WTC11 (cell line): ENCODE results near the gene HOXA1. TPM values are rescaled to one million over a fixed set of nuclear protein-coding genes. Genes with fewer than 3 reads are reported as not detected.

Experiments
- ATAC-seq: fragments of 200-7000 bp; cut with Tn5 transposase; 2 replicates; pipeline ENCODE4 v1.10.0; 2021; ENCODE audit warnings: mild to moderate bottlenecking, moderate library complexity
- CTCF ChIA-PET: fragments of 300-600 bp; sonication (Branson Sonifier 250); formaldehyde crosslinking; loops from one replicate; lab custom pipeline; 2021; ENCODE audit warnings: antibody characterized with exemption; lab: Charles Lee
- POLR2A ChIA-PET: fragments of 350-600 bp; sonication (Branson Sonifier 250); formaldehyde crosslinking; loops from one replicate; lab custom pipeline; 2021; ENCODE audit warnings: antibody characterized with exemption; lab: Charles Lee
- DNase-seq: peaks from one replicate; pipeline ENCODE4 v3.0.0; 2021; ENCODE audit warnings: low spot score
- H3K27ac Mint-ChIP-seq: 2 replicates; pipeline ENCODE4 v1.8.0; 2021; ENCODE audit warnings: mixed read lengths
- H3K27me3 Mint-ChIP-seq: 2 replicates; pipeline ENCODE4 v1.8.0; 2021; ENCODE audit warnings: low read depth, mild to moderate bottlenecking, moderate library complexity, mixed read lengths
- H3K36me3 Mint-ChIP-seq: 2 replicates; pipeline ENCODE4 v1.8.0; 2021; ENCODE audit warnings: mixed read lengths
- H3K4me1 Mint-ChIP-seq: 2 replicates; pipeline ENCODE4 v1.8.0; 2022; ENCODE audit warnings: mixed read lengths
- H3K4me3 Mint-ChIP-seq: 2 replicates; pipeline ENCODE4 v1.8.0; 2021; ENCODE audit warnings: mild to moderate bottlenecking, moderate library complexity, mixed read lengths
- H3K9me3 Mint-ChIP-seq: 2 replicates; pipeline ENCODE4 v1.8.0; 2021; ENCODE audit warnings: mixed read lengths
- ETV6 ChIP-seq: sonication (generic); formaldehyde crosslinking; IDR thresholded peaks from 2 replicates; pipeline ENCODE4 v1.8.1; 2022; ENCODE audit warnings: mild to moderate bottlenecking, missing genetic modification reagents
- GABPB1 ChIP-seq: sonication (generic); formaldehyde crosslinking; IDR thresholded peaks from 2 replicates; pipeline ENCODE4 v1.8.1; 2023; ENCODE audit warnings: mild to moderate bottlenecking, missing genetic modification reagents
- GRHL2 ChIP-seq: fragments of 250-450 bp; sonication (Bioruptor Pico); IDR thresholded peaks from 2 replicates; pipeline ENCODE4 v1.8.0; 2022; ENCODE audit warnings: mild to moderate bottlenecking, moderate library complexity; ENCODE audit not compliant: insufficient replicate concordance, severe bottlenecking
- IRF2 ChIP-seq: sonication (generic); formaldehyde crosslinking; IDR thresholded peaks from 2 replicates; pipeline ENCODE4 v1.8.0; 2022; ENCODE audit warnings: low read depth, missing genetic modification reagents, borderline replicate concordance
- JAZF1 ChIP-seq: fragments of 250-450 bp; sonication (Bioruptor Pico); IDR thresholded peaks from 2 replicates; pipeline ENCODE4 v1.9.0; 2021; ENCODE audit warnings: moderate library complexity, mild to moderate bottlenecking, inconsistent platforms
- MXD4 ChIP-seq: fragments of 250-450 bp; sonication (Bioruptor Pico); IDR thresholded peaks from 2 replicates; pipeline ENCODE4 v1.8.0; 2021; ENCODE audit warnings: mild to moderate bottlenecking, moderate library complexity, borderline replicate concordance
- OVOL2 ChIP-seq: fragments of 250-450 bp; sonication (Bioruptor Pico); IDR thresholded peaks from 2 replicates; pipeline ENCODE4 v1.9.0; 2021; ENCODE audit warnings: mild to moderate bottlenecking, borderline replicate concordance
- SMAD3 ChIP-seq: sonication (generic); formaldehyde crosslinking; IDR thresholded peaks from 2 replicates; pipeline ENCODE4 v1.8.0; 2022; ENCODE audit warnings: missing genetic modification reagents, mild to moderate bottlenecking, borderline replicate concordance
- ZNF423 ChIP-seq: fragments of 250-450 bp; sonication (Bioruptor Pico); IDR thresholded peaks from 2 replicates; pipeline ENCODE4 v2.1.2; 2022; ENCODE audit warnings: mild to moderate bottlenecking, moderate library complexity
- ZNF671 ChIP-seq: fragments of 250-450 bp; sonication (Bioruptor Pico); IDR thresholded peaks from 2 replicates; pipeline ENCODE4 v1.8.0; 2021; ENCODE audit warnings: mild to moderate bottlenecking
- total RNA-seq: library from RNA; stranded (reverse); gene quantifications from 3 replicates; pipeline ENCODE4 v1.2.3, GENCODE V29; 2021
- TF ChIP-seq, protein P1 (sequence below): sonication (generic); formaldehyde crosslinking; IDR thresholded peaks from 2 replicates; pipeline ENCODE4 v1.8.0; 2022; ENCODE audit warnings: mild to moderate bottlenecking, missing genetic modification reagents
- TF ChIP-seq, protein P2 (sequence below): fragments of 250-450 bp; sonication (Bioruptor Pico); IDR thresholded peaks from 2 replicates; pipeline ENCODE4 v1.8.0; 2021; ENCODE audit warnings: mild to moderate bottlenecking
- TF ChIP-seq, protein P3 (sequence below): fragments of 250-450 bp; sonication (Bioruptor Pico); IDR thresholded peaks from 2 replicates; pipeline ENCODE4 v1.9.0; 2021; ENCODE audit warnings: mild to moderate bottlenecking, borderline replicate concordance
- TF ChIP-seq, protein P4 (sequence below): sonication (generic); formaldehyde crosslinking; IDR thresholded peaks from 2 replicates; pipeline ENCODE4 v1.8.1; 2022; ENCODE audit warnings: missing genetic modification reagents, borderline replicate concordance
- TF ChIP-seq, protein P5 (sequence below): sonication (generic); formaldehyde crosslinking; IDR thresholded peaks from 2 replicates; pipeline ENCODE4 v1.8.0; 2023; ENCODE audit warnings: mild to moderate bottlenecking, missing genetic modification reagents
- TF ChIP-seq, protein P6 (sequence below): fragments of 250-450 bp; sonication (Bioruptor Pico); IDR thresholded peaks from 2 replicates; pipeline ENCODE4 v1.9.0; 2021; ENCODE audit warnings: mild to moderate bottlenecking
- TF ChIP-seq, protein P7 (sequence below): sonication (generic); formaldehyde crosslinking; IDR thresholded peaks from 2 replicates; pipeline ENCODE4 v1.8.0; 2022; ENCODE audit warnings: mild to moderate bottlenecking, missing genetic modification reagents

Gene HOXA1
- total RNA-seq, 1 experiment from 2014 or later = not detected

DNA sequence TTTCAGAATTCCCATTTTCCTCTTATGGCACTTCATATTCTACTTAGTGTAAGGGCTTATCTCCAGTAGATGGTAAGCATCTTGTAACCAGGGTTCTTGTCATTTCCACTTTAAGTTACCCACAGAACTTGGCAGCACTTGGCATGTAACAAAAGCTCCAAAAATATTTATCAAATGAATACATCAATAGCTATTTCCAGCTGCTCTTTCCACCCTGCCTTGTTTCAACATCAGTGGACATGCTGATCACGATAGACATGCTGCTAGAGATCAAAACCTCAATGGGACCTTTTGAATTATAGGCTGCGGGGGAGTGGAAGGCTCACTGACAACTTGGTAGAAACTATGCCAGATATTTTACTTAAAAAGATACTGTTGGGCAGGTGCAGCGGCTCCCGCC is 32.9 kb downstream of the HOXA1 start (continued):
- TF ChIP-seq, protein P1, sequence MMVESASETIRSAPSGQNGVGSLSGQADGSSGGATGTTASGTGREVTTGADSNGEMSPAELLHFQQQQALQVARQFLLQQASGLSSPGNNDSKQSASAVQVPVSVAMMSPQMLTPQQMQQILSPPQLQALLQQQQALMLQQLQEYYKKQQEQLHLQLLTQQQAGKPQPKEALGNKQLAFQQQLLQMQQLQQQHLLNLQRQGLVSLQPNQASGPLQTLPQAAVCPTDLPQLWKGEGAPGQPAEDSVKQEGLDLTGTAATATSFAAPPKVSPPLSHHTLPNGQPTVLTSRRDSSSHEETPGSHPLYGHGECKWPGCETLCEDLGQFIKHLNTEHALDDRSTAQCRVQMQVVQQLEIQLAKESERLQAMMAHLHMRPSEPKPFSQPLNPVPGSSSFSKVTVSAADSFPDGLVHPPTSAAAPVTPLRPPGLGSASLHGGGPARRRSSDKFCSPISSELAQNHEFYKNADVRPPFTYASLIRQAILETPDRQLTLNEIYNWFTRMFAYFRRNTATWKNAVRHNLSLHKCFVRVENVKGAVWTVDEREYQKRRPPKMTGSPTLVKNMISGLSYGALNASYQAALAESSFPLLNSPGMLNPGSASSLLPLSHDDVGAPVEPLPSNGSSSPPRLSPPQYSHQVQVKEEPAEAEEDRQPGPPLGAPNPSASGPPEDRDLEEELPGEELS = no peak
- TF ChIP-seq IRF2 (CRISPR knock-in tag) = no peak
- TF ChIP-seq, protein P2, sequence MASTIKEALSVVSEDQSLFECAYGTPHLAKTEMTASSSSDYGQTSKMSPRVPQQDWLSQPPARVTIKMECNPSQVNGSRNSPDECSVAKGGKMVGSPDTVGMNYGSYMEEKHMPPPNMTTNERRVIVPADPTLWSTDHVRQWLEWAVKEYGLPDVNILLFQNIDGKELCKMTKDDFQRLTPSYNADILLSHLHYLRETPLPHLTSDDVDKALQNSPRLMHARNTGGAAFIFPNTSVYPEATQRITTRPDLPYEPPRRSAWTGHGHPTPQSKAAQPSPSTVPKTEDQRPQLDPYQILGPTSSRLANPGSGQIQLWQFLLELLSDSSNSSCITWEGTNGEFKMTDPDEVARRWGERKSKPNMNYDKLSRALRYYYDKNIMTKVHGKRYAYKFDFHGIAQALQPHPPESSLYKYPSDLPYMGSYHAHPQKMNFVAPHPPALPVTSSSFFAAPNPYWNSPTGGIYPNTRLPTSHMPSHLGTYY = no peak
- TF ChIP-seq, protein P3, sequence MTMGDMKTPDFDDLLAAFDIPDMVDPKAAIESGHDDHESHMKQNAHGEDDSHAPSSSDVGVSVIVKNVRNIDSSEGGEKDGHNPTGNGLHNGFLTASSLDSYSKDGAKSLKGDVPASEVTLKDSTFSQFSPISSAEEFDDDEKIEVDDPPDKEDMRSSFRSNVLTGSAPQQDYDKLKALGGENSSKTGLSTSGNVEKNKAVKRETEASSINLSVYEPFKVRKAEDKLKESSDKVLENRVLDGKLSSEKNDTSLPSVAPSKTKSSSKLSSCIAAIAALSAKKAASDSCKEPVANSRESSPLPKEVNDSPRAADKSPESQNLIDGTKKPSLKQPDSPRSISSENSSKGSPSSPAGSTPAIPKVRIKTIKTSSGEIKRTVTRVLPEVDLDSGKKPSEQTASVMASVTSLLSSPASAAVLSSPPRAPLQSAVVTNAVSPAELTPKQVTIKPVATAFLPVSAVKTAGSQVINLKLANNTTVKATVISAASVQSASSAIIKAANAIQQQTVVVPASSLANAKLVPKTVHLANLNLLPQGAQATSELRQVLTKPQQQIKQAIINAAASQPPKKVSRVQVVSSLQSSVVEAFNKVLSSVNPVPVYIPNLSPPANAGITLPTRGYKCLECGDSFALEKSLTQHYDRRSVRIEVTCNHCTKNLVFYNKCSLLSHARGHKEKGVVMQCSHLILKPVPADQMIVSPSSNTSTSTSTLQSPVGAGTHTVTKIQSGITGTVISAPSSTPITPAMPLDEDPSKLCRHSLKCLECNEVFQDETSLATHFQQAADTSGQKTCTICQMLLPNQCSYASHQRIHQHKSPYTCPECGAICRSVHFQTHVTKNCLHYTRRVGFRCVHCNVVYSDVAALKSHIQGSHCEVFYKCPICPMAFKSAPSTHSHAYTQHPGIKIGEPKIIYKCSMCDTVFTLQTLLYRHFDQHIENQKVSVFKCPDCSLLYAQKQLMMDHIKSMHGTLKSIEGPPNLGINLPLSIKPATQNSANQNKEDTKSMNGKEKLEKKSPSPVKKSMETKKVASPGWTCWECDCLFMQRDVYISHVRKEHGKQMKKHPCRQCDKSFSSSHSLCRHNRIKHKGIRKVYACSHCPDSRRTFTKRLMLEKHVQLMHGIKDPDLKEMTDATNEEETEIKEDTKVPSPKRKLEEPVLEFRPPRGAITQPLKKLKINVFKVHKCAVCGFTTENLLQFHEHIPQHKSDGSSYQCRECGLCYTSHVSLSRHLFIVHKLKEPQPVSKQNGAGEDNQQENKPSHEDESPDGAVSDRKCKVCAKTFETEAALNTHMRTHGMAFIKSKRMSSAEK (CRISPR knock-in tag) = no peak
- TF ChIP-seq, protein P4, sequence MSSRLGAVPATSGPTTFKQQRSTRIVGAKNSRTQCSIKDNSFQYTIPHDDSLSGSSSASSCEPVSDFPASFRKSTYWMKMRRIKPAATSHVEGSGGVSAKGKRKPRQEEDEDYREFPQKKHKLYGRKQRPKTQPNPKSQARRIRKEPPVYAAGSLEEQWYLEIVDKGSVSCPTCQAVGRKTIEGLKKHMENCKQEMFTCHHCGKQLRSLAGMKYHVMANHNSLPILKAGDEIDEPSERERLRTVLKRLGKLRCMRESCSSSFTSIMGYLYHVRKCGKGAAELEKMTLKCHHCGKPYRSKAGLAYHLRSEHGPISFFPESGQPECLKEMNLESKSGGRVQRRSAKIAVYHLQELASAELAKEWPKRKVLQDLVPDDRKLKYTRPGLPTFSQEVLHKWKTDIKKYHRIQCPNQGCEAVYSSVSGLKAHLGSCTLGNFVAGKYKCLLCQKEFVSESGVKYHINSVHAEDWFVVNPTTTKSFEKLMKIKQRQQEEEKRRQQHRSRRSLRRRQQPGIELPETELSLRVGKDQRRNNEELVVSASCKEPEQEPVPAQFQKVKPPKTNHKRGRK = no peak
- no peak for TF ChIP-seq JAZF1
- TF ChIP-seq, protein P5, sequence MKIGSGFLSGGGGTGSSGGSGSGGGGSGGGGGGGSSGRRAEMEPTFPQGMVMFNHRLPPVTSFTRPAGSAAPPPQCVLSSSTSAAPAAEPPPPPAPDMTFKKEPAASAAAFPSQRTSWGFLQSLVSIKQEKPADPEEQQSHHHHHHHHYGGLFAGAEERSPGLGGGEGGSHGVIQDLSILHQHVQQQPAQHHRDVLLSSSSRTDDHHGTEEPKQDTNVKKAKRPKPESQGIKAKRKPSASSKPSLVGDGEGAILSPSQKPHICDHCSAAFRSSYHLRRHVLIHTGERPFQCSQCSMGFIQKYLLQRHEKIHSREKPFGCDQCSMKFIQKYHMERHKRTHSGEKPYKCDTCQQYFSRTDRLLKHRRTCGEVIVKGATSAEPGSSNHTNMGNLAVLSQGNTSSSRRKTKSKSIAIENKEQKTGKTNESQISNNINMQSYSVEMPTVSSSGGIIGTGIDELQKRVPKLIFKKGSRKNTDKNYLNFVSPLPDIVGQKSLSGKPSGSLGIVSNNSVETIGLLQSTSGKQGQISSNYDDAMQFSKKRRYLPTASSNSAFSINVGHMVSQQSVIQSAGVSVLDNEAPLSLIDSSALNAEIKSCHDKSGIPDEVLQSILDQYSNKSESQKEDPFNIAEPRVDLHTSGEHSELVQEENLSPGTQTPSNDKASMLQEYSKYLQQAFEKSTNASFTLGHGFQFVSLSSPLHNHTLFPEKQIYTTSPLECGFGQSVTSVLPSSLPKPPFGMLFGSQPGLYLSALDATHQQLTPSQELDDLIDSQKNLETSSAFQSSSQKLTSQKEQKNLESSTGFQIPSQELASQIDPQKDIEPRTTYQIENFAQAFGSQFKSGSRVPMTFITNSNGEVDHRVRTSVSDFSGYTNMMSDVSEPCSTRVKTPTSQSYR = no peak
- no peak for TF ChIP-seq ZNF423
- TF ChIP-seq GABPB1 (CRISPR knock-in tag) = no peak
- TF ChIP-seq MXD4 (CRISPR knock-in tag) = no peak

DNA sequence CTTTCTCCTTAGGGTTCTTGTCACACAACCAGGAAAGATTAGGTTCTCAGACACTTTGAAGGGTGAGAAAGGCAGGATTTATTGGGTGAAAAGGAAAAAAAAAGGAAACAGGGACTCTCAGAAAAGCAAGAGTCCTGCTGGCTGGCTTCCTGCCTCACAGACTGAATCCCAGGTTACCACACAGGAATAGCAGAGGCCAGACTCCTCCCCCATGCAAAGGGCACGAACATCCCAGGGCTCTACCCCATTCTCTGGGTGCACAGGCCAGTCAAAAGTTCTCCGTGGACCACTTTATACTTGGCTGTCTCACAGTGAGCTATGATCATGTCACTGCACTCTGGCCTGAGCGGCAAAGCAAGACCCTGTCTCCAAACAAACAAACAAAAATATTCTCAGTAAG is 42.6 kb downstream of the HOXA1 start:
- Mint-ChIP-seq H3K27me3 (no peaks in the 10 kb centered on the region), H3K9me3 (no peaks in the 10 kb centered on the region), H3K36me3 (no peaks in the 10 kb centered on the region), H3K4me1 (peaks cover 8% of the 10 kb centered on the region), H3K4me3 (no peak overlapping the region), H3K27ac (no peak overlapping the region)
- TF ChIP-seq ZNF671 (no peak), GRHL2 (CRISPR knock-in tag) (no peak), SMAD3 (CRISPR knock-in tag) (no peak), ETV6 (no peak), OVOL2 (CRISPR knock-in tag) (no peak)
- TF ChIP-seq, protein P6, sequence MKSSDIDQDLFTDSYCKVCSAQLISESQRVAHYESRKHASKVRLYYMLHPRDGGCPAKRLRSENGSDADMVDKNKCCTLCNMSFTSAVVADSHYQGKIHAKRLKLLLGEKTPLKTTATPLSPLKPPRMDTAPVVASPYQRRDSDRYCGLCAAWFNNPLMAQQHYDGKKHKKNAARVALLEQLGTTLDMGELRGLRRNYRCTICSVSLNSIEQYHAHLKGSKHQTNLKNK (CRISPR knock-in tag) = no peak
- TF ChIP-seq, protein P7, sequence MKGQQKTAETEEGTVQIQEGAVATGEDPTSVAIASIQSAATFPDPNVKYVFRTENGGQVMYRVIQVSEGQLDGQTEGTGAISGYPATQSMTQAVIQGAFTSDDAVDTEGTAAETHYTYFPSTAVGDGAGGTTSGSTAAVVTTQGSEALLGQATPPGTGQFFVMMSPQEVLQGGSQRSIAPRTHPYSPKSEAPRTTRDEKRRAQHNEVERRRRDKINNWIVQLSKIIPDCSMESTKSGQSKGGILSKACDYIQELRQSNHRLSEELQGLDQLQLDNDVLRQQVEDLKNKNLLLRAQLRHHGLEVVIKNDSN = no peak
- DNase-seq = no peak
- ChIA-PET POLR2A (no interaction called here), CTCF (interaction anchor here (1.2 to 1.6 kb wide), 2 partner anchors 11 to 127 kb away, joined by 3 to 6 read pairs; no protein-coding TSS in a partner anchor)
- peak; percentile 77 for ATAC-seq
